Neutrophil (primary cell): ENCODE data around the gene PCP4.

Source experiments
- H3K27ac ChIP-seq: fragments of 200-600 bp; sonication (generic); 2 replicates; pipeline ENCODE4 v1.5.1; 2016; ENCODE audit warnings: mild to moderate bottlenecking, moderate library complexity
- H3K27me3 ChIP-seq: fragments of 200-600 bp; sonication (generic); 2 replicates; pipeline ENCODE4 v1.6.0; 2016; ENCODE audit warnings: mild to moderate bottlenecking
- H3K36me3 ChIP-seq: fragments of 200-600 bp; sonication (generic); 2 replicates; pipeline ENCODE4 v1.5.1; 2017
- H3K4me1 ChIP-seq, 2 experiments: fragments of 200-600 bp in 1 of 2; sonication (generic) in 1 of 2; 1 replicate in 1 of 2; 2 replicates in 1 of 2; pipeline versions ENCODE4 v1.5.1 to v1.6.1; 2013 to 2016; ENCODE audit warnings: low read depth in 1 of 2, low read length in 1 of 2, mild to moderate bottlenecking in 1 of 2, moderate library complexity in 1 of 2; ENCODE audit not compliant: control insufficient read depth in 1 of 2, insufficient read depth in 1 of 2
- H3K4me3 ChIP-seq, 2 experiments: fragments of 200-600 bp in 1 of 2; sonication (generic) in 1 of 2; 1 replicate in 1 of 2; 2 replicates in 1 of 2; pipeline ENCODE4 v1.5.1; 2013 to 2016; ENCODE audit warnings: low read depth in 1 of 2, low read length in 1 of 2, mild to moderate bottlenecking in 1 of 2, moderate library complexity in 1 of 2
- H3K9me3 ChIP-seq: fragments of 200-600 bp; sonication (generic); 2 replicates; pipeline ENCODE4 v1.5.1; 2016
- CTCF ChIP-seq: fragments of 200-600 bp; sonication (generic); IDR thresholded peaks from 2 replicates; pipeline ENCODE4 v1.5.1; 2016; ENCODE audit warnings: antibody characterized with exemption

PCP4 gene

GRCh38 chr21:39852726-39853500 is 14.3 kb upstream of the PCP4 start:
- Histone ChIP-seq H3K27ac (no peak overlapping the region), H3K9me3 (no peaks in the 10 kb centered on the region), H3K27me3 (no peaks in the 10 kb centered on the region), H3K4me3 (no peak overlapping the region), H3K36me3 (no peaks in the 10 kb centered on the region), H3K4me1 (no peaks in the 10 kb centered on the region)
- TF ChIP-seq CTCF: no peak

- TF ChIP-seq CTCF: no peak
- H3K27ac ChIP-seq: no peak overlapping the region
- no peaks in the 10 kb centered on the region for H3K27me3 ChIP-seq
- no peaks in the 10 kb centered on the region for H3K9me3 ChIP-seq
- H3K4me1 ChIP-seq: no peaks in the 10 kb centered on the region
- H3K36me3 ChIP-seq: no peaks in the 10 kb centered on the region
- H3K4me3 ChIP-seq: no peak overlapping the region
Measured at GRCh38 chr21:39854572-39854971, 12.7 kb upstream of the PCP4 start.

GRCh38 chr21:39855595-39855994 is 11.6 kb upstream of the PCP4 start:
- no peak for TF ChIP-seq CTCF
- H3K9me3 ChIP-seq: no peaks in the 10 kb centered on the region

GRCh38 chr21:39860600-39860999 is 6.6 kb upstream of the PCP4 start:
- no peaks in the 10 kb centered on the region for H3K4me1 ChIP-seq
- H3K27me3 ChIP-seq: peaks cover 3% of the 10 kb centered on the region
- H3K9me3 ChIP-seq: no peaks in the 10 kb centered on the region
- no peak overlapping the region for H3K27ac ChIP-seq
- H3K4me3 ChIP-seq: no peak overlapping the region
- no peaks in the 10 kb centered on the region for H3K36me3 ChIP-seq
- TF ChIP-seq CTCF: no peak

More at GRCh38 chr21:39855595-39855994, 11.6 kb upstream of the PCP4 start:
- no peak overlapping the region for H3K27ac ChIP-seq
- H3K36me3 ChIP-seq: no peaks in the 10 kb centered on the region
- no peak overlapping the region for H3K4me3 ChIP-seq
- H3K4me1 ChIP-seq: no peaks in the 10 kb centered on the region
- no peaks in the 10 kb centered on the region for H3K27me3 ChIP-seq

GRCh38 chr21:39863111-39863510 is 4.1 kb upstream of the PCP4 start:
- TF ChIP-seq CTCF: no peak
- Histone ChIP-seq H3K9me3 (no peaks in the 10 kb centered on the region), H3K27ac (no peak overlapping the region), H3K36me3 (no peaks in the 10 kb centered on the region), H3K4me1 (no peaks in the 10 kb centered on the region), H3K27me3 (peaks cover 15% of the 10 kb centered on the region), H3K4me3 (no peak overlapping the region)
